GM19099 (cell line): ENCODE measurements around the gene MGMT.

Experiments used
- POLR2A ChIP-seq: IDR thresholded peaks from 3 replicates; pipeline ENCODE4 v1.6.1; 2011; ENCODE audit warnings: low read depth; ENCODE audit not compliant: insufficient read length; ENCODE audit errors: extremely low read depth

MGMT gene

DNA sequence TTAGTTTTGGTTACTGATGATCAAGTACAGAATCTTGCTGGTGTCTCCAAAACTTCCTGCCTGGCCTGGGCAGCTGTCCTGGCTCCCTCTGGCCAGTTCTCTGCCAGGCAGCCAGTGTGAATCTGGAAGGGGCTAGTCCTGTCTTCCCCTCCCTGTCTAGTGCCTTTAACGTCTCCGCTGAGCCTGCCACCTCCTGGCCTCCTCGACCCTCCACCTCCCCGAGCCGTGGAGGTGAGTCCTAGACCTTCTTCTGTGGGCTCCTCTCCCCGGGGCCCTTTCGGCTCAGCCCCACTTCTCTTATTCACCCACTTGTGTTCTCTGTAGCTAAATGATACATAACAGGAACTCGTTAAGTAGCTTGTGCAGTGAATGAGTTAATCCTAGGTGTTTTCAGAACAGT is 218.2 kb downstream of the MGMT start:
- TF ChIP-seq POLR2A = no peak

DNA sequence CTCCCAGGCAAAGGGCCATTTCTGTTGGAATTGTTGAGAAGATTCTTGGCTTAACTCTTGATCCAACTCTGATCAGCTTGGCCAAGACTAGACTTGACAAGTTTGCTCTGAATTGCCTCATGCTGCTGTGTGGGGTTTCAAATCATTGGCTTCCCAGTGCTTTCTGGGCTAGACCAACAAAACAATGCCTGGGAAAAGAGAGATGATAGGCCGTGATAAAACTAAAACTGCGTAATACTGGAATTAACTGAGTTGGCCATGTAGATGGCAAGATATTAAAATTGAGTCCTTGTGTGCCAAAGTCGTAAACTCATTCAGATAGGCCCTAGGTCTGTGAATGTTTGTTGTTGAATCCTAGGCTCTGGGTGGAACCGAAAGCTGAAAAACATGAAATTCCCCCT is 222.6 kb downstream of the MGMT start:
- no peak for TF ChIP-seq POLR2A

DNA sequence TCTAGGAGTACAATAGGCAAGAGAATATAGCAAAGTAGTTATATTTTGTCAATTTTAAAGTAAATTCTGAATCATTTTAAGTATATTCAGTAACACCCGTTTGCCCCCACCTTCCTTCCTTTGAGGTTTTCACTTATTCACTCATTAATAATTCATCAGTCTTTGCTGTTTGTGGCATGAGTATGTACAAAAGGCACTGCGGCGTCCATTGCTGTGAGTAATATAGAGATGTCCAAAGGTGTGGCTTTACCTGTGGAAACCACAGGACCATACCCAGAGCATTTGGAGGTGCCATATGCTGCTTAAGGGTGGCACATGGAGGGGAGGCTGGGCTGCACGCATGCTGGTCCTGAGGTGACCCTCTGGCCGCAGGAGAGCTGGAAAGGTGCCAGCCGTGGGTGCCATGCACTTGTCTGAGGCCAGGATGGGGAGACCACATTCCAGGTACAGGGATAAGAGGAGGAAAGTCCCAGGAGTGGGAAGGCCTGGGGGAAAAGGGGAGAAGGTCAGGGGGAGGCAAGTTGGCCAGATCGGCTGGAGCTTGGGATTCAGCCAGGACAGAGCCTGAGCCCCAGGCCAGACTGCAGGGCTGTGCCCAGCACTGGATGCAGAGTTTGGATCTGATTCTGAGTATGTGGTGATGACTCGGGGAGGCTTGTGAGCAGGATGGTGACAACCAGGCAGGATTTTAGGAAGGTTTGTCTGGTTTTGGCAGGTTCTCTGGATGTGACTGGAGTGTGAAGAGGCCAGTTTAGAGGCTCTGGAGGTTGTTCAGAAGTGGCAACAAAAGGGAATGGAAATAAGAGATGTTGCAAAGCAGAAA is 223.4 kb downstream of the MGMT start:
- TF ChIP-seq POLR2A = no peak

DNA sequence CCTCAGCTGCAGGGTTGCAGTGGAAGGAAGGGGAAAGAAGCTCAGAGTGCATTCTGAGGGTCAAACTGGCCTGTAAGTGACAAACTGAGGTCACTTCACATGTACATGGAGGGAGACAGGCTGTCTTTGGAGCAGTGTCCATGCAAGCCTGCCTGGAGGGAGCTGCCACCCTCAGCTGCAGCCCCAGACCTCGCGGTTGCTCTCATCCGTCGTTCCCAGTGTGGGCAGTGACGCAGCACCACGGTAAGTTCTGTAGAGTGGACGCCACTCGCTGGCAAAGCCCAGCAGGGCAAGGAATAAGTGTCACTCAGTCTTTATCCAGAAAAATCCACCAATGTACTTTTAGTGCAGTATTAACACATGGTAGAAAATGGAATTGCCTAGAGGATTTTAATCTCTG is 225.7 kb downstream of the MGMT start:
- no peak for TF ChIP-seq POLR2A

DNA sequence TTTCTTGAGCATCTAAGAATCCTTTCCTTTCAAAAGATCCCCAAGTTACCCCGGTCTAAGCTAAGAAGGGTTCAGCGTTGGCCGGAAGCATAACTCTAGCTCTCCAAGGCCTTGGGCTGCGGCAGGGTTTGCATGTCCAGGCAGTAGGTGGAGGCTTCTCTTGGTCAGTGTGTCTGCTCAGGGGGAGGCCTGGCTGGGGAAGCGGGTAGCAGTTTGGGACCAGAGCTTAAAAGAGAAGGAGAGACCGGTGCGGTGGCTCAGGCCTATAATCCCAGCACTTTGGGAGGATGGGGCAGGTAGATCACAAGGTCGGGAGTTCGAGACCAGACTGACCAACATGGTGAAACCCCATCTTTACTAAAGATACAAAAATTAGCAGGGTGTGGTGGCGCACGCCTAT is 226.3 kb downstream of the MGMT start:
- TF ChIP-seq POLR2A = no peak

DNA sequence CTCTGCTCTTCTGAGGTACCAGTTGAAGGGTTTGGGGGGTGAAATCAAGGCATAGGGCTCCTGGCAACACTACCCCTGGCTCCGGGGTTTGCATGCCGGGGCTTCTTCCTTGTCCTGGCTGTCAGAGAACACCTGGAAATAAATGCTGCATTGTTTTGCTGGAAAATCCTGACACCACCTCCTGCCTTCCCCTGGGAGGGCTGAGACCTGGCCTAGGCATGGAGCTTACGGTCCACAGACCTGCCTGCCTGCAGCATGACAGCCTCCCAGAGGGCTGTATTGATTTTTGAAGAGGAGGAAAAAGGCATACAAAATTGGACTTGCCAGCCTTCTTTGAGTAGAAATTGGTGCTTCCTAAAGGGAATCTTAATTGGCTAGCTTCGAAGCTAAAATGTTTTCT is 227.1 kb downstream of the MGMT start:
- TF ChIP-seq POLR2A = no peak

DNA sequence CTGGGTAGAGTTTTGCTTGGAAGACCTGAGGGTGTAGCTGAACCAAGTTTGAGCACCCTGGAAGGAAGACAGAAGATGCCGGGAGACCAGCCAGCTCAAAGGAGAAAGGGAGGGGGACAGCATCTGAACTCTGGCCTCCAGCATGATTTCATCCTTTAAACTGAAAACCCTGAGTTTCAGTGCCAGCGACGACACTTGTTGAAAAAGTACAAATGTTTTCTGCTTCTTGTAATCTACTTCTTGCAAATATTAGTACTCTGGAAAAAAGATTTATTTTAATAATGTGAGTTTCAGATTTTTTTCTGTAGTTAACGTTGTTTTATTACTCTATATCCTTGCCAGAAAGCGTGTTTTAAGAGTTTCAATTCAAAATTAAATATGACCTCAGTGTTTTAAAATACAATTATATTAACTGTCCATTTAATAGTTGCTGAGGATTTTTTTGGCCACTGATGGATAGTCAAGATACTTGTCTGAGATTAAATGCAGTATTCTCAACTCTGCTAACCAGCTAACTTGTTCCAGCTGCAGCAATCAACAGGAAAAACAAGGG is 227.7 kb downstream of the MGMT start:
- no peak for TF ChIP-seq POLR2A

DNA sequence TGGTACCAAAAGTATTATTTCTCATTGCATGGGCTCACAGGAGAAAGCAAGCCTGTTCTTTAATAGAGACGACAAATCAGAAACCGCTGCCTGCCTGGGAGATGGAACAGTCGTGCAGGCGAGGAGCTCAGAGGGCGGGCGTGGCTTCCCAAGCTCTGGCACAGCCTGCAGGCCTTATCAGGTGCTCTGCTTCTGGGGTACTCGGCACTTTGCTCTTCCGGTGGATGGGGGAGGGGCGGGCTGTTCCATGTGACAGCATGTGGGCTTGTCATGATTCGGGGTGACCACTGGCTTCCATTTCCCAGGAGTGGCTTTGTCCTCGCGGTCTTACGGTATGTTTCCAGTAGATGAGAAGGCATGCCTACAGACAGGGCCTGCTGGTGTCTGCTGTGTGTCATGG is 228.6 kb downstream of the MGMT start:
- TF ChIP-seq POLR2A = no peak

DNA sequence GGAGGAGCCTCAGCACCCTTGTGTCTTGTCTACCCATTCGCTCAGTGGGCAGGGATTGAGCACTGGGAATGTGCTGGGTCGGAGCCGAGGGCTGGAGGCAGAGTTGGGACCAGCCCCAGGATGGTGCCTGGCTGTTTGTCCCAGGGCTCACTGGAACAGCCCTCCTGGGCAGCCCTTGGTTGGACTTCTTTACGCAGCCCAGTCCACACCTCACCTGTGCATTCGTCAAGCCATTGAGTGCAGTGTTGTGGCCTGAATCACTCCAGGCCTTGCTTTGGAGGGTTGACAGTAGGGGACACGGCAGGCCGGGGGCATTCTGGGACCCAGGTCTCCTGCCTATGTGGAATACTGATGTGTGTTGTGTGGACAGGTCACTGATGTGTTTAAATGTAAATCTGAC is 229.6 kb downstream of the MGMT start:
- TF ChIP-seq POLR2A = no peak

DNA sequence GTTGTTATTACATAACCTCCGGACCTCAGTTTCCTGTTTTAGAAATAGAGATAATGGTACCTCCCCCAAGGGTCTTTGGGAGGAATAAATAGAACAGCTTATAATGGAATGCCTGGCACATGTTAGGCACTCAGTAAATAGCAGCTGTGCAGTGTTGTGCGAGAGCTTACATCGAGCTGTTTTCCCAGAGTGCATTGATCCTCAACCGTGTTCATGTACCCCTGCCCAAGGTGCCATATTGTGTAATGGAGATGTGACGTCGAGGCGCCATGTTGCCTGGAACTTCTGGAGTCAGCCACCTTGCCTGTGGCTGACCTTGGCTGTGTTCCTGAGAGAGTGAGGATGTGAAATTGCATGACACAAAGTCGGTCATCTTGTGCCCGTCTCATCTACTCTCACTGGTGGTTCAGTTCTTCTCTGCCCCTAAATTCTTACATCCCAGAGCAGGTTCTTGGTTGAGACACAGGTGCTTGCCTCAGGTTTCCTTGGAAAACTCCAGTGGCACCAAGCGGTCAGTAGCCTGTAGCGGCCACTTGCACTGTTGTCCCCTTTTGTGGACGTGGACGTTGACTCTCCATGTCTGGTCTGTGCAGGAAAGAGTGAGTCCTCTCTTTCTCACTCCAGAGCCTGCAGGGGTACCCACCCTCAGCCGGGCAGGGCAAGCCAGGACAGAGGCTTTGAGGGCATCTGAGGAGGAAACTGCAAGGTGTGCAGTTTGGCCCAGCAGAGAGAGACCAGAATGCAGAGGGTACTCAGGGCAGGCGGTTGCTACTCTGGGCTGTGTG is 230.6 kb downstream of the MGMT start:
- TF ChIP-seq POLR2A = no peak

DNA sequence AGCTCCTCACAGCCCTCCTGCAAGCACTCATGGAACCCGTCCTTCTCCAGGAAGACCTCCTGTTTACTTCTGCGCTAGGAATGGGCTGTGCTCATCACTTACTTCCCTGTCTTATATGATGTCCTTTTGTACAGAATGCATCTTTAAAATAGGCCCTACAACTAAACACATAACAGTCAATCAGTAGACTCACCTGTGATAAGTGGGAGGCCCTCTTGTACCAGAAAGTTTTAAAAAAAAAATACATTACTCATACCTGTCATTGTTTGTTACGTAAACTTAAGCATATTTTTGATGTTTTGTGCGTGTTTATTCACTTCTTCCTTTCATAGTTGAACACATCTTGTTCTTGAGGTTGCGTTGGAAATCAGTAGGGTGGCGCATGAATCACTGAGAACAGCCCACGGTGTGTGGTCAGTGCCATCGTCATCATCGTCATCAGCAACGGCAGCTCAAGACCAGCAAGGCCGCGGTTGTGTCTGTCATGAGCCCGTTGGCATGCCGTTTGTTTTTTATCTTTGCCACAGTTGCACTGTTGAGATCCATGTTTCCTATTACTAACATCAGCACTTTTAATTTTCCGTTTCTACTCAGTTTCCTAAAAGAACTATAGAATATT is 232.8 kb downstream of the MGMT start:
- no peak for TF ChIP-seq POLR2A

DNA sequence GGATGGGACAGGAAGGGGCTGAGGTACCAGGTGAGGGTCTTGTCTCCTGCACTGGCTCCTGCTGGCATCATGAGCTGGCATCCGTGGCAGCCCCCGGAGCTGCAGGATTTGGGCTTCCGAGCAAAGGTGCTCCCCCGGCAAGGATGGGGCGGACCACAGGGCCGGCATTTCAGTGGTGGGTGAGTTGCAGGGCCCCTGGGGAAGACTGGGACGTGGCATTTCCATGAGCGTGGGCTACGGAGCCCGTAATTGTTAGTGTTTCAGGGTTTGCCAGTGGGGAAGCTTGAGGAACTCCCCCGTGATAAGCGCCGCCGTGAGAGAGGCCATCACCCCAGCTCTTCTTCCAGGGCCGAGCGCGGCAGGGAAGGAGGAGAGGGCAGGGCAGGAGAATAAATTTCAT is 235.6 kb downstream of the MGMT start:
- TF ChIP-seq POLR2A = no peak

DNA sequence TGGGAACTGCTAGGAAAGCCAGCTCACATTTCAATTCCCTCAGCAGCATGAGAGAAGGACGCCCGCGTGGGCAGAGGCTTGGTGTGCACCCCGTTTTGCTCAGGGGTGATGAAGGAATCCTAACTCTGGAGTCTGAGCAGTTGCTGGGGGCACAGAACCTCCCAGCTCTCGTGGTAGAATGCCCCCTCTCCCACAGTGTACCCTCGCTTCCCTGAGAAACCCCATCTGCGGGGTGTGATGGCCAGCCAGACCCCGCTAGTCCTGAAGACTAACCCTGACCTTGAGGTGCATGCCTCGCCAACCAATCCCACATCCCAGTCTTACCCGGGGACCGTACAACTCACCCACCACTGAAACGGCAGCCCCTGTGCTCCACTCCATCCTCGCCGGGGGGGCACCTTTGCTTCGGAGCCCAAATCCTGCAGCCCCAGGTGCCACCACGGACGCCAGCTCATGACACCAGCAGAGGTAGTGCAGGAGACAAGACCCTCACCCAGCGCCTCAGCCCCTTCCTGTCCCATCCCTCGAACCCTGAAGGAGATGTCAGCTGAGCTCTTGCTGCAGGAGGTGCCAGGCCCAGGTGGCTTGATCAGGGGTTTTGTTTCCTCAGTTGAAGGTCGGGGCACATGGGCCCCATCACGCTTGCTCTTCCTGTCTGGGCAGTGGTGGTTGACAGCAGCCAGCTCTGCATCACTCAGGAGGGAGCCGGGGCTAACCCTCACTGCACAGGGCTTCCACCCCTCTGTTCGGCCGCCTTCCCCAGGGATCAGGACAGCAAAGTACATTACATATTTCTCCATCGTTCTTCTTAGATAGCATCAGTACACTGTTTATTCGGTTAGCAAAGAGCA is 236.5 kb downstream of the MGMT start:
- no peak for TF ChIP-seq POLR2A

DNA sequence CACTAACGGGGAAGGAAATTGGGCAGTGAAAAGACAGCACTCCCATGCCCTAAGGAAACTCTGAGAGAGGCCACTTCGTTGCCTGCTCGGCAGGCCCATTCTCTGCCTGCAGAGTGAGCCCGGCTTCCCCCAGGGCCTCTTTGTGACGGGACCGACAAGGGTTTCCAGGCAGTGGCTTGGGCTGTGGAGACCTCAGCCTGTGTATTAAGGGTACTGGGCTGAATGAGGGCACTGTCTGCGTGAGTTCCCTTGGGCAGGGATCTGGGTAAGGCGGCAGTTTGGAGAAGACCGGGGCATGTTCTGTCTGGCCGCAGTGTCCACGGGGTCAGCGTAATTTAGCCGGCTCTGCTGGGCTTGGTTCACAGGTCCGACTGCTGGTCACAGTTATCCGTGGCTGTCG is 237.2 kb downstream of the MGMT start:
- no peak for TF ChIP-seq POLR2A
